GM12872 (cell line): Measurements from ENCODE around the gene PTPN14.

Source experiments
- CTCF ChIP-seq: IDR thresholded peaks from 3 replicates; pipeline ENCODE4 v1.5.1; 2011; ENCODE audit warnings: low read depth, mild to moderate bottlenecking, low read length, moderate library complexity; ENCODE audit not compliant: insufficient read depth

Gene PTPN14

GRCh38 chr1:214444182-214444939 is 107.0 kb downstream of the PTPN14 start:
- no peak for TF ChIP-seq CTCF

GRCh38 chr1:214441119-214441518 is 110.3 kb downstream of the PTPN14 start:
- TF ChIP-seq CTCF, result no peak

GRCh38 chr1:214440219-214440965 is 111.0 kb downstream of the PTPN14 start:
- TF ChIP-seq CTCF, result no peak

- TF ChIP-seq CTCF, result no peak
Observed at GRCh38 chr1:214439352-214440119, 111.9 kb downstream of the PTPN14 start.

GRCh38 chr1:214438530-214438929 is 112.9 kb downstream of the PTPN14 start:
- TF ChIP-seq CTCF, result no peak

- no peak for TF ChIP-seq CTCF
Observed at GRCh38 chr1:214438075-214438474, 113.3 kb downstream of the PTPN14 start.

- TF ChIP-seq CTCF, result no peak
Observed at GRCh38 chr1:214435867-214436266, 115.5 kb downstream of the PTPN14 start.
